ENCODE results near the gene PSME1.

DNA sequence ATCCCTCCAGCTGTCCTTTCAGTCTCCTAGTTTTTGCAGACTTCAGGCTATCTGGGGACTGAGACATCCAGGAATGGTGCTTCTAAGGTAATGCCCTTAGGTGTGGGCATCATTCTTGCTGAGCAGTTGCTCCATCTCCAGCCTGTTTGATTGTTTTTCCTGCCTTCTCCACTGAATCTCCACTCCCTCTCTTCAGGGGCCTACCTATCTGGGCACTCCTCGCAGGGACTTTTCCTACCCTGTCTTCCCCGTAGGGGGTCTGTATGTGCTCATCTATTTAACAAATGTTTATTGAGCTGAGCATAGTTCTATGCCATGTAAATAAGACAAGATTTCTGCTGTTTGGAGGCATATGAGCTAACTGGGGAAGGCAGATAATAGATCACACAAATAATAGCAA is 3.0 kb upstream of the PSME1 start:
- TF ChIP-seq, protein P1, sequence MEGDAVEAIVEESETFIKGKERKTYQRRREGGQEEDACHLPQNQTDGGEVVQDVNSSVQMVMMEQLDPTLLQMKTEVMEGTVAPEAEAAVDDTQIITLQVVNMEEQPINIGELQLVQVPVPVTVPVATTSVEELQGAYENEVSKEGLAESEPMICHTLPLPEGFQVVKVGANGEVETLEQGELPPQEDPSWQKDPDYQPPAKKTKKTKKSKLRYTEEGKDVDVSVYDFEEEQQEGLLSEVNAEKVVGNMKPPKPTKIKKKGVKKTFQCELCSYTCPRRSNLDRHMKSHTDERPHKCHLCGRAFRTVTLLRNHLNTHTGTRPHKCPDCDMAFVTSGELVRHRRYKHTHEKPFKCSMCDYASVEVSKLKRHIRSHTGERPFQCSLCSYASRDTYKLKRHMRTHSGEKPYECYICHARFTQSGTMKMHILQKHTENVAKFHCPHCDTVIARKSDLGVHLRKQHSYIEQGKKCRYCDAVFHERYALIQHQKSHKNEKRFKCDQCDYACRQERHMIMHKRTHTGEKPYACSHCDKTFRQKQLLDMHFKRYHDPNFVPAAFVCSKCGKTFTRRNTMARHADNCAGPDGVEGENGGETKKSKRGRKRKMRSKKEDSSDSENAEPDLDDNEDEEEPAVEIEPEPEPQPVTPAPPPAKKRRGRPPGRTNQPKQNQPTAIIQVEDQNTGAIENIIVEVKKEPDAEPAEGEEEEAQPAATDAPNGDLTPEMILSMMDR (conservative IDR thresholded peaks at IDR 0.05; ENCODE audit: low read depth, low read length): no peak
- TF ChIP-seq EZH2 (IDR thresholded peaks at IDR 0.05; ENCODE audit: borderline replicate concordance, low read depth, low read length, poor library complexity, severe bottlenecking): no peak

All from A673 (cell line).